Measurements from ENCODE around the gene CD37. TPM values are rescaled to one million over a fixed set of nuclear protein-coding genes. Genes with fewer than 3 reads are reported as not detected.
A peak's percentile ranks its signal among the peaks of the same experiment; 100 is the strongest.

Gene CD37
- total RNA-seq, 2 donors from 2014 or later: 125 to 168 TPM

GRCh38 chr19:49336482-49337266, 1.5 kb downstream of the CD37 start:
- no peak for ATAC-seq (replicated peaks)
- peaks cover 47% of the 10 kb centered on the region for H3K4me1 Mint-ChIP-seq
- H3K9me3 Mint-ChIP-seq: no peaks in the 10 kb centered on the region
- peak overlapping the region; percentile 95 for H3K27ac Mint-ChIP-seq
- H3K27me3 Mint-ChIP-seq: no peaks in the 10 kb centered on the region
- H3K4me3 Mint-ChIP-seq: peak overlapping the region; percentile 97
- H3K36me3 Mint-ChIP-seq (ENCODE audit: low read depth): peaks cover 53% of the 10 kb centered on the region

- Mint-ChIP-seq H3K9me3 (no peaks in the 10 kb centered on the region), H3K27me3 (no peaks in the 10 kb centered on the region), H3K4me3 (peak overlapping the region; percentile 97), H3K27ac (peak overlapping the region; percentile 95), H3K36me3 (ENCODE audit: low read depth) (peaks cover 53% of the 10 kb centered on the region), H3K4me1 (peaks cover 41% of the 10 kb centered on the region)
- ATAC-seq (replicated peaks): no peak
Measured at GRCh38 chr19:49337267-49338022, 2.2 kb downstream of the CD37 start.

- Mint-ChIP-seq H3K27ac (no peak overlapping the region), H3K36me3 (ENCODE audit: low read depth) (peaks cover 53% of the 10 kb centered on the region), H3K9me3 (no peaks in the 10 kb centered on the region), H3K4me3 (no peak overlapping the region), H3K4me1 (peaks cover 36% of the 10 kb centered on the region), H3K27me3 (no peaks in the 10 kb centered on the region)
- ATAC-seq (replicated peaks): no peak
Measured at GRCh38 chr19:49338023-49338677, 2.9 kb downstream of the CD37 start.

- ATAC-seq (replicated peaks): no peak
- no peaks in the 10 kb centered on the region for H3K27me3 Mint-ChIP-seq
- peaks cover 53% of the 10 kb centered on the region for H3K36me3 Mint-ChIP-seq (ENCODE audit: low read depth)
- H3K4me3 Mint-ChIP-seq: no peak overlapping the region
- no peak overlapping the region for H3K27ac Mint-ChIP-seq
- peaks cover 29% of the 10 kb centered on the region for H3K4me1 Mint-ChIP-seq
- no peaks in the 10 kb centered on the region for H3K9me3 Mint-ChIP-seq
Measured at GRCh38 chr19:49338691-49339300, 3.6 kb downstream of the CD37 start.

GRCh38 chr19:49339301-49340068, 4.3 kb downstream of the CD37 start:
- H3K4me1 Mint-ChIP-seq: peaks cover 23% of the 10 kb centered on the region
- no peak overlapping the region for H3K4me3 Mint-ChIP-seq
- H3K9me3 Mint-ChIP-seq: no peaks in the 10 kb centered on the region
- H3K27ac Mint-ChIP-seq: no peak overlapping the region
- ATAC-seq (replicated peaks): no peak
- H3K36me3 Mint-ChIP-seq (ENCODE audit: low read depth): peaks cover 53% of the 10 kb centered on the region
- H3K27me3 Mint-ChIP-seq: no peaks in the 10 kb centered on the region

- H3K36me3 Mint-ChIP-seq (ENCODE audit: low read depth): peaks cover 48% of the 10 kb centered on the region
- ATAC-seq (replicated peaks): no peak
- H3K4me1 Mint-ChIP-seq: peaks cover 22% of the 10 kb centered on the region
- H3K27me3 Mint-ChIP-seq: no peaks in the 10 kb centered on the region
- H3K9me3 Mint-ChIP-seq: no peaks in the 10 kb centered on the region
- H3K27ac Mint-ChIP-seq: no peak overlapping the region
- no peak overlapping the region for H3K4me3 Mint-ChIP-seq
Measured at GRCh38 chr19:49340069-49340864, 5.1 kb downstream of the CD37 start.

GRCh38 chr19:49340865-49341718, 5.9 kb downstream of the CD37 start:
- Mint-ChIP-seq H3K27ac (no peak overlapping the region), H3K9me3 (no peaks in the 10 kb centered on the region), H3K36me3 (ENCODE audit: low read depth) (peaks cover 41% of the 10 kb centered on the region), H3K4me3 (no peak overlapping the region), H3K4me1 (peaks cover 22% of the 10 kb centered on the region), H3K27me3 (no peaks in the 10 kb centered on the region)
- ATAC-seq (replicated peaks): no peak

- Mint-ChIP-seq H3K27ac (peak overlapping the region; percentile 25), H3K27me3 (no peaks in the 10 kb centered on the region), H3K9me3 (no peaks in the 10 kb centered on the region)
Measured at GRCh38 chr19:49342291-49342721, 7.1 kb downstream of the CD37 start.

GRCh38 chr19:49343123-49343522, 7.9 kb downstream of the CD37 start:
- Mint-ChIP-seq H3K27ac (peak overlapping the region; percentile 25), H3K4me3 (no peak overlapping the region), H3K4me1 (peaks cover 10% of the 10 kb centered on the region), H3K36me3 (ENCODE audit: low read depth) (peaks cover 20% of the 10 kb centered on the region), H3K27me3 (no peaks in the 10 kb centered on the region), H3K9me3 (no peaks in the 10 kb centered on the region)
- peak; percentile 70 for ATAC-seq (replicated peaks)

More at GRCh38 chr19:49342291-49342721, 7.1 kb downstream of the CD37 start:
- Mint-ChIP-seq H3K4me1 (peaks cover 17% of the 10 kb centered on the region), H3K4me3 (no peak overlapping the region), H3K36me3 (ENCODE audit: low read depth) (peaks cover 28% of the 10 kb centered on the region)
- ATAC-seq (replicated peaks): no peak

GRCh38 chr19:49344505-49345423, 9.6 kb downstream of the CD37 start:
- no peaks in the 10 kb centered on the region for H3K27me3 Mint-ChIP-seq
- no peak overlapping the region for H3K4me3 Mint-ChIP-seq
- ATAC-seq (replicated peaks): no peak
- peak overlapping the region; percentile 69 for H3K27ac Mint-ChIP-seq
- peaks cover 4% of the 10 kb centered on the region for H3K4me1 Mint-ChIP-seq
- peaks cover 9% of the 10 kb centered on the region for H3K36me3 Mint-ChIP-seq (ENCODE audit: low read depth)
- no peaks in the 10 kb centered on the region for H3K9me3 Mint-ChIP-seq

- H3K9me3 Mint-ChIP-seq: no peaks in the 10 kb centered on the region
- peaks cover 4% of the 10 kb centered on the region for H3K4me1 Mint-ChIP-seq
- ATAC-seq (replicated peaks): no peak
- no peaks in the 10 kb centered on the region for H3K36me3 Mint-ChIP-seq (ENCODE audit: low read depth)
- no peak overlapping the region for H3K27ac Mint-ChIP-seq
- H3K4me3 Mint-ChIP-seq: no peak overlapping the region
- H3K27me3 Mint-ChIP-seq: no peaks in the 10 kb centered on the region
Measured at GRCh38 chr19:49347191-49347590, 12.0 kb downstream of the CD37 start.

- Mint-ChIP-seq H3K36me3 (ENCODE audit: low read depth) (no peaks in the 10 kb centered on the region), H3K9me3 (no peaks in the 10 kb centered on the region), H3K27me3 (no peaks in the 10 kb centered on the region), H3K4me1 (peaks cover 4% of the 10 kb centered on the region), H3K4me3 (no peak overlapping the region), H3K27ac (peak overlapping the region; percentile 41)
- peak; percentile 61 for ATAC-seq (replicated peaks)
Measured at GRCh38 chr19:49347835-49348234, 12.6 kb downstream of the CD37 start.
